T-cell (primary cell): ENCODE measurements around the gene WFDC10A. TPM values are rescaled to one million over a fixed set of nuclear protein-coding genes. Genes with fewer than 3 reads are reported as not detected.
"Not testable (repeated sequence)": the region's sequence is repeated elsewhere in the genome, so short reads cannot be mapped to it uniquely, and the experiment has no call there.

Source experiments
- ATAC-seq, 4 experiments: fragments of 200-7000 bp in 3 of 4; fragments of 150-1000 bp in 1 of 4; cut with Tn5 transposase; replicated peaks in 1 of 4; 1 replicate in 3 of 4; 2 replicates in 1 of 4; pipeline ENCODE4 v1.10.0; 2021; ENCODE audit warnings: moderate library complexity in 3 of 4, mild to moderate bottlenecking in 2 of 4, moderate number of reproducible peaks in 1 of 4
- CTCF ChIA-PET, 2 donors: fragments of 300-600 bp; sonication (Branson Sonifier 250); formaldehyde crosslinking; loops; one replicate each; lab custom pipeline; 2022; ENCODE audit warnings: antibody characterized with exemption in 2 of 2; lab: Charles Lee
- POLR2A ChIA-PET, 2 donors: fragments of 300-600 bp; sonication (Branson Sonifier 250); formaldehyde crosslinking; loops; one replicate each; lab custom pipeline; 2022; ENCODE audit warnings: antibody characterized with exemption in 2 of 2; lab: Charles Lee
- DNase-seq, 35 experiments: peaks; one replicate each; pipeline versions ENCODE4 v3.0.0 to v3.0.0-alpha.2; 2013 to 2023
- H3K27ac ChIP-seq: one replicate; pipeline ENCODE4 v1.5.1; 2013; ENCODE audit warnings: low read length
- H3K27me3 ChIP-seq, 2 experiments: replicated peaks in 1 of 2; 1 replicate in 1 of 2; 2 replicates in 1 of 2; pipeline versions ENCODE4 v1.6.1 to v1.7.0; 2013; ENCODE audit warnings: low read length in 1 of 2, mixed read lengths in 1 of 2; ENCODE audit not compliant: control insufficient read depth in 2 of 2, insufficient read depth in 2 of 2; ENCODE audit errors: extremely low read depth in 1 of 2
- H3K36me3 ChIP-seq, 2 donors: 1 replicate in 1 of 2; 2 replicates in 1 of 2; pipeline versions ENCODE4 v1.6.1 to v1.7.0; 2013; ENCODE audit warnings: low read length in 1 of 2; ENCODE audit not compliant: control insufficient read depth in 2 of 2, insufficient read depth in 1 of 2; ENCODE audit errors: extremely low read depth in 1 of 2
- H3K4me1 ChIP-seq, 2 experiments: 1 replicate in 1 of 2; 2 replicates in 1 of 2; pipeline versions ENCODE4 v1.6.1 to v1.7.0; 2013; ENCODE audit warnings: low read length in 2 of 2, mixed read lengths in 1 of 2; ENCODE audit not compliant: insufficient read depth in 2 of 2, control insufficient read depth in 1 of 2; ENCODE audit errors: extremely low read depth in 1 of 2
- H3K4me3 ChIP-seq, 2 donors: 1 replicate in 1 of 2; 2 replicates in 1 of 2; pipeline versions ENCODE4 v1.5.1 to v1.7.0; 2013; ENCODE audit warnings: mild to moderate bottlenecking in 2 of 2, low read length in 1 of 2, moderate library complexity in 1 of 2; ENCODE audit not compliant: control insufficient read depth in 1 of 2; ENCODE audit errors: extremely low read depth in 1 of 2
- H3K9me3 ChIP-seq: 2 replicates; pipeline ENCODE4 v1.7.0; 2013
- H3K27ac Mint-ChIP-seq, 2 donors: one replicate each; pipeline ENCODE4 v1.8.0; 2020 to 2021; ENCODE audit warnings: mild to moderate bottlenecking in 2 of 2, mixed read lengths in 2 of 2
- H3K27me3 Mint-ChIP-seq, 2 donors: one replicate each; pipeline ENCODE4 v1.8.0; 2021 to 2022; ENCODE audit warnings: mixed read lengths in 2 of 2
- H3K36me3 Mint-ChIP-seq: one replicate; pipeline ENCODE4 v1.8.0; 2021; ENCODE audit warnings: mixed read lengths
- H3K4me1 Mint-ChIP-seq, 3 donors: one replicate each; pipeline ENCODE4 v1.8.0; 2020 to 2022; ENCODE audit warnings: mixed read lengths in 3 of 3, mild to moderate bottlenecking in 1 of 3
- H3K4me3 Mint-ChIP-seq, 3 donors: one replicate each; pipeline ENCODE4 v1.8.0; 2020 to 2022; ENCODE audit warnings: mild to moderate bottlenecking in 3 of 3, mixed read lengths in 3 of 3, moderate library complexity in 3 of 3
- H3K9me3 Mint-ChIP-seq, 3 donors: one replicate each; pipeline ENCODE4 v1.8.0; 2020 to 2022; ENCODE audit warnings: mixed read lengths in 3 of 3
- WGBS: methylation state at CpG from one replicate; pipeline ENCODE4 v1.1.5; 2013; ENCODE audit warnings: missing lambda C conversion rate; ENCODE audit not compliant: insufficient coverage; 5-methylcytosine and 5-hydroxymethylcytosine counted together
- total RNA-seq, 35 experiments: library from RNA in 6 of 35; stranded (reverse) in 6 of 35; fragments of 120-200 nt in 1 of 35; gene quantifications; one replicate each; pipeline versions ENCODE4 v1.2.1 to v1.2.4 and lab custom pipeline; 2013 to 2026

WFDC10A gene
- total RNA-seq, 5 donors from 2014 or later (not counting 1 experiment from before 2014, with no cell fraction given): not detected

DNA sequence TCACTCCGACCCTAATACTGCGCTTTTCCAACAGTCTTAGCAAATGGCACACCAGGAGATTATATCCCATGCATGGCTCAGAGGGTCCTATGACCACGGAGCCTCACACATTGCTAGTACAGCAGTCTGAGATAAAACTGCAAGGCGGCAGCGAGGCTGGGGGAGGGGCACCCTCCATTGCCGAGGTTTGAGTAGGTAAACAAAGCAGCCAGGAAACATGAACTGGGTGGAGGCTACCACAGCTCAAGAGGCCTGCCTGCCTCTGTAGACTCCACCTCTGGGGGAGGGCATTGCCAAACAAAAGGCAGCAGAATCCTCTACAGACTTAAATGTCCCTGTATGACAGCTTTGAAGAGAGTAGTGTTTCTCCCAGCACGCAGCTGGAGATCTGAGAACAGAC is 22.2 kb downstream of the WFDC10A start:
- H3K4me1 ChIP-seq, H3K27me3 ChIP-seq, POLR2A ChIA-PET, H3K9me3 Mint-ChIP-seq, H3K36me3 ChIP-seq, H3K27ac Mint-ChIP-seq, H3K4me1 Mint-ChIP-seq, DNase-seq, H3K4me3 ChIP-seq, H3K4me3 Mint-ChIP-seq, CTCF ChIA-PET, H3K9me3 ChIP-seq, ATAC-seq, H3K27ac ChIP-seq, H3K36me3 Mint-ChIP-seq: not testable (repeated sequence)
- H3K27me3 Mint-ChIP-seq: peaks cover 15 to 26% of the 10 kb centered on the region in 2 donors
- WGBS: 67% methylated on average over 7 of the region's 7 CpGs

DNA sequence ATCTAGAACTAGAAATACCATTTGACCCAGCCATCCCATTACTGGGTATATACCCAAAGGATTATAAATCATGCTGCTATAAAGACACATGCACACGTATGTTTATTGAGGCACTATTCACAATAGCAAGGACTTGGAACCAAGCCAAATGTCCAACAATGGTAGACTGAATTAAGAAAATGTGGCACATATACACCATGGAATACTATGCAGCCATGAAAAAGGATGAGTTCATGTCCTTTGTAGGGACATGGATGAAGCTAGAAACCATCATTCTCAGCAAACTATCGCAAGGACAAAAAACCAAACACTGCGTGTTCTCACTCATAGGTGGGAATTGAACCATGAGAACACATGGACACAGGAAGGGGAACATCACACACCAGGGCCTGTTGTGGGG is 27.5 kb downstream of the WFDC10A start:
- H3K36me3 Mint-ChIP-seq, ATAC-seq, CTCF ChIA-PET: not testable (repeated sequence)

DNA sequence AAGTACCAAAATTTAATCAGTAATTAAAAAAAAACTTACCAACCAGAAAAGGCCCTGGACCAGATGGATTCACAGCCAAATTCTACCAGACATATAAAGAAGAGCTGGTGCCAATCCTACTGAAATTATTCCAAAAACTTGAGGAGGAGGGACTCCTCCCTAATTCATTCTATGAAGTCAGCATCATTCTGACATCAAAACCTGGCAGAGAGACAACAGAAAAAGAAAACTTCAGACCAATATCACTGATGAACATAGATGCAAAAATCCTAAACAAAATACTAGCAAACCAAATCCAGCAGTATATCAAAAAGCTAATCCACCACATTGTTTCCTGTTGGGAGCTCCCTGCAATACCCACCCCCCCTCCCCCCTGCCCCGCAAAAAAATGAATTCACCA is 40.6 kb downstream of the WFDC10A start, which contains the start of gene WFDC11:
WFDC11 (minus strand) TSS at position 101 of the 400 bp plus-strand sequence. CDS start 19,639 bp downstream, outside the sequence.
- ChIA-PET POLR2A (no interaction called here), CTCF (no interaction called here)
- no peak within 1 kb of the TSS for H3K4me3 Mint-ChIP-seq
- WGBS: no CpG with 5 or more reads among the region's 1 CpG
- H3K36me3 ChIP-seq: no peaks in the 10 kb centered on the region
- no peaks in the 10 kb centered on the region for H3K4me1 ChIP-seq
- no peak within 1 kb of the TSS for H3K27ac Mint-ChIP-seq
- peaks cover 0 to 9% of the 10 kb centered on the region in 2 experiments for H3K27me3 ChIP-seq
- H3K27ac ChIP-seq: no peak within 1 kb of the TSS
- peaks cover under 1 to 4% (median 3%) of the 10 kb centered on the region in 3 donors for H3K9me3 Mint-ChIP-seq
- no peak within 1 kb of the TSS for H3K4me3 ChIP-seq
- no peaks in the 10 kb centered on the region for H3K36me3 Mint-ChIP-seq
- H3K4me1 Mint-ChIP-seq: no peaks in the 10 kb centered on the region
- ATAC-seq (no peak), DNase-seq (no peak)
- H3K9me3 ChIP-seq: no peaks in the 10 kb centered on the region
- peaks cover 25 to 43% of the 10 kb centered on the region in 2 donors for H3K27me3 Mint-ChIP-seq

More for the DNA sequence above, 27.5 kb downstream of the WFDC10A start:
- H3K4me3 ChIP-seq, H3K4me1 ChIP-seq, DNase-seq, H3K27ac ChIP-seq, H3K4me1 Mint-ChIP-seq, H3K27ac Mint-ChIP-seq, H3K27me3 ChIP-seq, H3K36me3 ChIP-seq, H3K9me3 Mint-ChIP-seq, H3K4me3 Mint-ChIP-seq, H3K9me3 ChIP-seq, POLR2A ChIA-PET: not testable (repeated sequence)
- WGBS: no CpG with 5 or more reads among the region's 3 CpGs
- peaks cover 12% of the 10 kb centered on the region in 2 donors for H3K27me3 Mint-ChIP-seq

DNA sequence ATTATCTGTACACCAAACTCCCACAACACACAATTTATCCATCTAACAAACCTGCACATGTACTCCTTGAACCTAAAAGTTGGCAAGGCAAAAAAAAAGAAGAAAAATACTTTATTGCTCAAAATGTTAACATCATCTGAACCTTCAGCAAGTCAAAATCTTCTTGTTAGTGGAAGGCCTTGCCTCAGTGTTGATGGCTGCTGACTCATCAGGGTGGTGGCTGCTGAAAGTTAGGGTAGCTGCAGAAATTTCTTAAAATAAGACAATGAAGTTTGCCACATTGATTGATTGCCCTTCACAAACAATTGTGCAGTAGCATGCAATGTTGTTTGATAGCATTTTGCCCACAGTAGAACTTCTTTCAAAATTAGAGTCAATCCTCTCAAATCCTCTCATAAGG is 43.2 kb downstream of the WFDC10A start:
- no peaks in the 10 kb centered on the region for H3K36me3 Mint-ChIP-seq
- H3K27ac ChIP-seq: no peak overlapping the region
- no peak overlapping the region for H3K27ac Mint-ChIP-seq
- H3K4me1 Mint-ChIP-seq: no peaks in the 10 kb centered on the region
- H3K27me3 ChIP-seq: no peaks in the 10 kb centered on the region
- no peak overlapping the region for H3K4me3 ChIP-seq
- POLR2A ChIA-PET: no interaction called here
- no peaks in the 10 kb centered on the region for H3K4me1 ChIP-seq
- no peaks in the 10 kb centered on the region for H3K9me3 ChIP-seq
- no peak for DNase-seq
- CTCF ChIA-PET: no interaction called here
- no peak overlapping the region for H3K4me3 Mint-ChIP-seq
- H3K36me3 ChIP-seq: no peaks in the 10 kb centered on the region
- no peak for ATAC-seq
- H3K27me3 Mint-ChIP-seq: peaks cover 16 to 33% of the 10 kb centered on the region in 2 donors
- H3K9me3 Mint-ChIP-seq: peaks cover 0 to 22% (median 11%) of the 10 kb centered on the region in 3 donors

DNA sequence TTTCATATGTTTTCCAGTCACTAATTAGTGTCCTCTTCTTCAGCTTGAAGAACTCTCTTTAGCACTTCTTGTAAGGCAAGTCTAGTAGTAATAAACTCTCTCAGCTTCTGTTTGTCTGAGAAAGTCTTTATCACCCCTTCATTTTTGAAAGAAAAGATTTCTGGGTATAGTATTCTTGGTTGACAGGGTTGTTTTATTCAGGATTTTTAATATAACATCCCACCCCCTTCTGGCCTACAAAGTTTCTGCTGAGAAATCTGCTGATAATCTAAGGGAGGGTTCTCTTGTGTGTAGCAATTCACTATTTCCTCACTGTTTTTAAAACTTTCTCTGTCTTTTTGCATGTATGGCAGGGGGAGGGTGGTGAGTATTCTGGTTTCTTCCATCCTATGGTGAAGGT is 50.1 kb downstream of the WFDC10A start:
- peaks cover 7% of the 10 kb centered on the region for H3K9me3 ChIP-seq
- H3K9me3 Mint-ChIP-seq: peaks cover 6 to 38% (median 24%) of the 10 kb centered on the region in 3 donors
- peaks cover 8 to 16% of the 10 kb centered on the region in 2 donors for H3K27me3 Mint-ChIP-seq
- CTCF ChIA-PET: no interaction called here
- no peaks in the 10 kb centered on the region for H3K36me3 Mint-ChIP-seq
- no peaks in the 10 kb centered on the region for H3K36me3 ChIP-seq
- H3K27ac ChIP-seq: no peak overlapping the region
- DNase-seq (no peak), ATAC-seq (no peak)
- H3K27ac Mint-ChIP-seq: no peak overlapping the region
- H3K4me3 Mint-ChIP-seq: no peak overlapping the region
- no peaks in the 10 kb centered on the region for H3K4me1 Mint-ChIP-seq
- no peaks in the 10 kb centered on the region for H3K27me3 ChIP-seq
- H3K4me1 ChIP-seq: no peaks in the 10 kb centered on the region
- POLR2A ChIA-PET: no interaction called here
- no peak overlapping the region for H3K4me3 ChIP-seq

Other genes with a start within 250 kb of the WFDC10A start
- gene DBNDD2, start 221.4 kb upstream of the WFDC10A start, total RNA-seq: 10 to 100 TPM; 10.1 to 16.8 (median 14.8) TPM
- gene PIGT, start 213.6 kb upstream of the WFDC10A start, total RNA-seq: 100 to 1,000 TPM in 2 of 5 donors, 10 to 100 TPM in 3; 76.6 to 140 (median 79.4) TPM
- 1 to 10 TPM in 1 of 5 donors, under 1 TPM in 1, not detected in 3; 0.56 to 1.7 TPM for gene WFDC2, start 160.0 kb upstream of the WFDC10A start, total RNA-seq
- gene SPINT3, start 114.1 kb upstream of the WFDC10A start, total RNA-seq: not detected
- not detected for gene WFDC6, start 90.3 kb upstream of the WFDC10A start, total RNA-seq
- not detected for gene EPPIN, start 82.3 kb upstream of the WFDC10A start, total RNA-seq
- gene WFDC8, start 50.5 kb upstream of the WFDC10A start, total RNA-seq: not detected
- gene WFDC9, start 1.5 kb downstream of the WFDC10A start, total RNA-seq: not detected
- not detected for gene WFDC11, start 40.5 kb downstream of the WFDC10A start, total RNA-seq
- not detected for gene WFDC13, start 72.3 kb downstream of the WFDC10A start, total RNA-seq
- not detected for gene WFDC10B, start 75.3 kb downstream of the WFDC10A start, total RNA-seq
- not detected for gene SPINT4, start 92.6 kb downstream of the WFDC10A start, total RNA-seq
- not detected for gene WFDC3, start 162.1 kb downstream of the WFDC10A start, total RNA-seq
- gene DNTTIP1, start 162.2 kb downstream of the WFDC10A start, total RNA-seq: 10 to 100 TPM; 14.7 to 25.3 (median 20.5) TPM
- 1 to 10 TPM in 3 of 5 donors, under 1 TPM in 2; 0.44 to 2.4 (median 1.2) TPM for gene UBE2C, start 182.9 kb downstream of the WFDC10A start, total RNA-seq
- gene TNNC2, start 197.6 kb downstream of the WFDC10A start, total RNA-seq: 1 to 10 TPM in 1 of 5 donors, under 1 TPM in 3, not detected in 1; 0.41 to 1.3 (median 0.70) TPM
- 1 to 10 TPM; 1.1 to 3.5 (median 2.1) TPM for gene SNX21, start 204.1 kb downstream of the WFDC10A start, total RNA-seq
- gene ACOT8, start 227.7 kb downstream of the WFDC10A start, total RNA-seq: 10 to 100 TPM; 20.4 to 33.9 (median 32.0) TPM
- 1 to 10 TPM; 1.4 to 7.5 (median 5.6) TPM for gene ZSWIM3, start 227.9 kb downstream of the WFDC10A start, total RNA-seq